Left kidney (tissue), 2 donors: ENCODE measurements around the gene SNAPC3. TPM values are rescaled to one million over a fixed set of nuclear protein-coding genes. Genes with fewer than 3 reads are reported as not detected.

Experiments
- DNase-seq: peaks from one replicate; pipeline ENCODE4 v3.0.0-alpha.2; 2013
- polyA plus RNA-seq: library from polyadenylated mRNA; unstranded; fragments of 120-200 nt; gene quantifications from one replicate; pipeline ENCODE4 v1.2.1, GENCODE V29; 2013; ENCODE audit not compliant: insufficient read length

Gene SNAPC3
- polyA plus RNA-seq, 1 donor = 58.2 TPM

DNA sequence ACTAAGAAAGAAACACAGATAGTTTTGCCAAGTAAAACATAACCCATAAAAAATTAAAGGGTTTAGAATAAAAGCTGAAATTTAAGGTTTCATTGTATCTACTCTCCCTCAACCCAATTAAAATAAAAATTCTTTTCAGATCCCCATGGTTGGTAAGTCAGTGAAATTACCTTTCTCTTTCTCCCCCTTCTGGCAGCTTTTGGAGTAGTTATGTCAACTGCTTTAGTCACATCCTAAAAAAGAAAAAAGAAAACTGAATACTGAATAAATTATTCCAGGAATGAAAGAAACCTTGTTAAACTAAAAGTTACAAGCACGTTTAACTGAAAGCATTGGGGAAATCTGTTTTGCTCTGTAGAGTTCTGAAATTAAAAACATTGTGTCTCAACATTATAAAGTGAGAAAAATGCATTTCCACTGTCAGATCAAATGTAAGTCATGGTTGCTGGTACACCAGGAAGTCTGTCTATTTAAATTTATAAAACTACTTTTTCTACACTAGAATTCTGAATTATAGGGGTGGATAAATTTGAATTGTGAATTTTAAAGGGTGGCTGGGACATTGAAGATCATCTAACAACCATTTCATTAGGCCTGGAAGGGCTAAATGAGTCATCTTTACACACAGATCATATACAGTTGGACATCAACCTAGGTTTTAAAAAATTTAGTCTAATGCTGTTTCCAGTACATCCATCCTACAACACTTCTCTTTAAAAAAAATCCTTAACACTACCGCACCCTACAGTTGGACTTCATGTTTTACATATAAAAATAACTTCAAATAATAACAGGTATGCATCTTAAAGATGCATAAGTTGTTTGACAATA lies 63.4 kb downstream of the SNAPC3 start:
- DNase-seq = peak; percentile 21

DNA sequence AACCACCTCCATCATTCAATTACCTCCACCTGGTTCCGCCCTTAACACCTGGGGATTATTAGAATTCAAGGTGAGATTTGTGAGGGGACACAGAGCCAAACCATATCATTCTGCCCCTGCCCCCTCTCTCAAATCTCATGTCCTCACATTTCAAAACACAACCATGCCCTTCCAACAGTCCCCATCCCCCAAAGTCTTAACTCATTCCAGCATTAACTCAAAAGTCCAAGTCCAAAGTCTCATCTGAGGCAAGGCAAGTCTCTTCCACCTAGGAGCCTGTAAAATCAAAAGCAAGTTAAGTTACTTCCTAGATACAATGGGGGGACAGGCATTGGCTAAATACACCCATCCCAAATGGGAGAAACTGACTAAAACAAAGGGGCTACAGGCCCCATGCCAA lies 69.3 kb downstream of the SNAPC3 start:
- no peak for DNase-seq

GRCh38 chr9:15492485-15493150 lies 69.9 kb downstream of the SNAPC3 start:
- no peak for DNase-seq

GRCh38 chr9:15498246-15498995 lies 75.7 kb downstream of the SNAPC3 start:
- DNase-seq = no peak

GRCh38 chr9:15499139-15499538 lies 76.5 kb downstream of the SNAPC3 start:
- no peak for DNase-seq

GRCh38 chr9:15501179-15501578 lies 78.5 kb downstream of the SNAPC3 start:
- DNase-seq = no peak

GRCh38 chr9:15501803-15502202 lies 79.1 kb downstream of the SNAPC3 start:
- no peak for DNase-seq

- DNase-seq = no peak
Measured at GRCh38 chr9:15505921-15506320, 83.2 kb downstream of the SNAPC3 start.

DNA sequence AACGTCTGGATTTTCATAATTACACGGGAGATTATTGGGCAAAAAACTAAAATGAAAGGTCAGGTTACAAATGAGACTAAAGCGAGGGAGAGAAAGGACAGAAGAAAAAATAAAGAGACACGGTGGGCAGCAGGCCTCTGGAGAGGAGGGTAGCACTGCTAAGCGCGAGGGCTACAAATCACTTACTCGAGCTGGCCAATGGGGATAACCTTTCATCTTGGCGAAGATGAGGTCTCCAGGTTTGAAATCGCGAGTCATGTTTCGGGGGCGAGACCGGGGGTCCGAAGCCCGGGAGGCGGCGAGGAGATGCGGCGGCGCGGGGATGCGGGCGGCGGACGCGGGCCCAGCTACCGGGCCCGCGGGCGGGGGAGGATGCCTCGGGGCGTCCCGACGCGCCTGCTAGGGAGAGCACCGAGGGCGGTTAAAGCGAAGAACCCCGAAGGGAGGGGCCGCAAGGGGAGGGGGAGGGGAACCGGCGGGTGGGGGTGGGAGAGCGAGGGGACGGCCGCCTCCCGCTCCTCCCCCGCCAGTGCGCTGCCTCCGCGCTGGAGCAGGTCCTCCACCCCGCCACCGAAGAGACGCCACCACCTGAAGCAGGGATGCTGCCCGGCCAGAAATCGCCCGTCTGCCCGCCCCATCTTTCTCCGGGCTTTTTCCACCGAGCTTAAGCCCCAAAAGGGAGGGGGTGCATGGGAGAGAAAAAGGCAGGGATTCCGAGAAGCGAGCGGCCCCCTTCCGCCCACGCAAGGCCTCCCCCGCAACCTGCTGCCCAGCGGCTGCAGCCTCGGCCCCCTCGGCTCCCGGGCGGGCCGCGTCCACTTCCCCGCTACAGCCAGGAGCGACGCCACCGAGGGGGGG lies 87.5 kb downstream of the SNAPC3 start:
- peak; percentile 42 for DNase-seq

GRCh38 chr9:15510789-15511575 lies 88.3 kb downstream of the SNAPC3 start, which contains the start of gene PSIP1:
PSIP1 (minus strand) TSS chr9:15510970; CDS start chr9:15510188, 782 bp downstream.
- DNase-seq = peak; percentile 83

Other genes starting within 250 kb of the SNAPC3 start
- 11.9 TPM for gene TTC39B, start 115.7 kb upstream of the SNAPC3 start, polyA plus RNA-seq
- gene PSIP1, start 88.1 kb downstream of the SNAPC3 start, polyA plus RNA-seq = 253 TPM
- gene CCDC171, start 130.2 kb downstream of the SNAPC3 start, polyA plus RNA-seq = 9.4 TPM